SK-N-SH treated with all-trans-retinoic acid at 6 μM for 48 hours (cell line): Measurements from ENCODE around the gene GALNT13.

Experiments used
- ATAC-seq: fragments of 200-7000 bp; cut with Tn5 transposase; 3 replicates; pipeline ENCODE4 v1.9.1; 2020; ENCODE audit warnings: mild to moderate bottlenecking, moderate library complexity
- BACH2 ChIP-seq: fragments of 250-450 bp; sonication (Bioruptor Pico); IDR thresholded peaks from 2 replicates; pipeline ENCODE4 v1.9.0; 2021; ENCODE audit warnings: mild to moderate bottlenecking, borderline replicate concordance
- CSDC2 ChIP-seq: fragments of 250-450 bp; sonication (Bioruptor Pico); IDR thresholded peaks from 2 replicates; pipeline ENCODE4 v1.5.0; 2020; ENCODE audit warnings: mild to moderate bottlenecking, moderate library complexity
- GLIS3 ChIP-seq: fragments of 250-450 bp; sonication (Bioruptor Pico); IDR thresholded peaks from 2 replicates; pipeline ENCODE4 v1.5.0; 2020; ENCODE audit warnings: mild to moderate bottlenecking, moderate library complexity
- ISL1 ChIP-seq: fragments of 250-450 bp; sonication (Bioruptor Pico); IDR thresholded peaks from 2 replicates; pipeline ENCODE4 v2.1.2; 2022; ENCODE audit warnings: mild to moderate bottlenecking, moderate library complexity
- RARB ChIP-seq: fragments of 250-450 bp; sonication (Bioruptor Pico); IDR thresholded peaks from 2 replicates; pipeline ENCODE4 v1.8.0; 2021; ENCODE audit warnings: mild to moderate bottlenecking, moderate library complexity
- SNAI2 ChIP-seq: fragments of 250-450 bp; sonication (Bioruptor Pico); IDR thresholded peaks from 2 replicates; pipeline ENCODE4 v1.5.0; 2020; ENCODE audit warnings: mild to moderate bottlenecking, moderate library complexity
- TCF4 ChIP-seq: fragments of 250-450 bp; sonication (Bioruptor Pico); IDR thresholded peaks from 2 replicates; pipeline ENCODE4 v1.8.0; 2021; ENCODE audit warnings: mild to moderate bottlenecking, moderate library complexity, borderline replicate concordance
- TOX ChIP-seq: fragments of 250-450 bp; sonication (Bioruptor Pico); IDR thresholded peaks from 2 replicates; pipeline ENCODE4 v1.8.0; 2021; ENCODE audit warnings: mild to moderate bottlenecking, moderate library complexity, borderline replicate concordance
- ZC3H10 ChIP-seq: fragments of 250-450 bp; sonication (Bioruptor Pico); IDR thresholded peaks from 2 replicates; pipeline ENCODE4 v1.5.1; 2021; ENCODE audit warnings: mild to moderate bottlenecking, moderate library complexity
- ZFP3 ChIP-seq: fragments of 250-450 bp; sonication (Bioruptor Pico); IDR thresholded peaks from 2 replicates; pipeline ENCODE4 v1.5.0; 2020; ENCODE audit warnings: mild to moderate bottlenecking, moderate library complexity
- ZFP30 ChIP-seq: fragments of 450-650 bp; formaldehyde crosslinking; IDR thresholded peaks from 2 replicates; pipeline ENCODE4 v1.5.0; 2022; ENCODE audit warnings: mild to moderate bottlenecking, moderate library complexity
- ZNF565 ChIP-seq: fragments of 450-650 bp; formaldehyde crosslinking; conservative IDR thresholded peaks from 2 replicates; pipeline ENCODE4 v1.5.0; 2020; ENCODE audit warnings: low read depth, mild to moderate bottlenecking, moderate library complexity
- ZNF8 ChIP-seq: fragments of 450-650 bp; formaldehyde crosslinking; IDR thresholded peaks from 2 replicates; pipeline ENCODE4 v1.5.0; 2020; ENCODE audit warnings: mild to moderate bottlenecking, moderate library complexity
- TF ChIP-seq, protein P1 (sequence below): fragments of 250-450 bp; sonication (Bioruptor Pico); IDR thresholded peaks from 2 replicates; pipeline ENCODE4 v1.8.0; 2021; ENCODE audit warnings: low read depth, mild to moderate bottlenecking, moderate library complexity, borderline replicate concordance
- TF ChIP-seq, protein P2 (sequence below): fragments of 250-450 bp; sonication (Bioruptor Pico); IDR thresholded peaks from 2 replicates; pipeline ENCODE4 v1.5.0; 2020; ENCODE audit warnings: mild to moderate bottlenecking, moderate library complexity
- TF ChIP-seq, protein P3 (sequence below): fragments of 250-450 bp; sonication (Bioruptor Pico); IDR thresholded peaks from 2 replicates; pipeline ENCODE4 v1.5.1; 2020; ENCODE audit warnings: low read depth, mild to moderate bottlenecking, moderate library complexity
- TF ChIP-seq, protein P4 (sequence below): fragments of 250-450 bp; sonication (Bioruptor Pico); IDR thresholded peaks from 2 replicates; pipeline ENCODE4 v1.5.1; 2021; ENCODE audit warnings: mild to moderate bottlenecking, moderate library complexity

GALNT13 gene

DNA sequence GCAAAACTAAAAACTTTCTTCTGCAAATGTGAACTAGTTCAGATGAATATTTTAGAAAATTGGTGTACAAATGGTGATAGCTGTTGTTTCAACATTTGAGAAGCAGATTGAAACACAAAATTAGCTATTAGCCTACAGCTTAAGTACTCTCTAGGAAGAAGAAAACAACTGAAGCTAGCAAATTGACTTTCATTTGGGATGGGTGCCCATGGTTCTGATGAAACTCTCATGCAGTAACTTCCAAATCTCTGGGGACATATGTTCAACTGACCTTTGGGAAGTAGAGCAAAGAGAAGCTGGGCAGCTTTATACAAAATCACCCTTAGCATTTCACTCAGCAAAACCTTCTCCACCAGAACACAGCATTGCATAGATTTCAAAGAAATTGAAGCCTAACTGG lies 119.0 kb downstream of the GALNT13 start:
- TF ChIP-seq ZC3H10 (CRISPR knock-in tag), result no peak
- TF ChIP-seq SNAI2 (CRISPR knock-in tag), result no peak
- TF ChIP-seq, protein P1, sequence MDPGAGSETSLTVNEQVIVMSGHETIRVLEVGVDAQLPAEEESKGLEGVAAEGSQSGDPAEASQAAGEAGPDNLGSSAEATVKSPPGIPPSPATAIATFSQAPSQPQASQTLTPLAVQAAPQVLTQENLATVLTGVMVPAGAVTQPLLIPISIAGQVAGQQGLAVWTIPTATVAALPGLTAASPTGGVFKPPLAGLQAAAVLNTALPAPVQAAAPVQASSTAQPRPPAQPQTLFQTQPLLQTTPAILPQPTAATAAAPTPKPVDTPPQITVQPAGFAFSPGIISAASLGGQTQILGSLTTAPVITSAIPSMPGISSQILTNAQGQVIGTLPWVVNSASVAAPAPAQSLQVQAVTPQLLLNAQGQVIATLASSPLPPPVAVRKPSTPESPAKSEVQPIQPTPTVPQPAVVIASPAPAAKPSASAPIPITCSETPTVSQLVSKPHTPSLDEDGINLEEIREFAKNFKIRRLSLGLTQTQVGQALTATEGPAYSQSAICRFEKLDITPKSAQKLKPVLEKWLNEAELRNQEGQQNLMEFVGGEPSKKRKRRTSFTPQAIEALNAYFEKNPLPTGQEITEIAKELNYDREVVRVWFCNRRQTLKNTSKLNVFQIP (CRISPR knock-in tag), result no peak
- no peak for ATAC-seq

DNA sequence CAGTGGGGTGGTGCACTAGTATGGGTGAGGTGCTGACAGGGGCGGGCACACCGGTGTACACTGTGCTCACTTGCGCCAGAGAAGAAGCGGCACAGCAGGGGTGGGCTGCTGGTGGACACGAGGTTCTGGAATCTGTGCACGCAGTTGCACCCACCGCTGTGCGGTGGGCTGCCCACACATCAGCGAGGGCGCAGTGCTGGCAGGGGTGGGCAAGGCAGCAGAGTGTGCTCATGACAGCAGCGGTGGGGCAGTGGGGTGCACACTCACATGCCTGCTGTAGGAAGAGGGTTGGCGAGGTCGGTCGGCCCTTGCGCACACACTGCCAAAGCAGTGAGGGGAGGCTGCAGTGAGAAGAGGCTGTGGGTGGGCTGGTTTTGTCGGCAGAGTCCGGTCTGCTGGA lies 141.8 kb downstream of the GALNT13 start:
- TF ChIP-seq, protein P1 (CRISPR knock-in tag), result no peak
- TF ChIP-seq, all 23 proteins: peak for 0

DNA sequence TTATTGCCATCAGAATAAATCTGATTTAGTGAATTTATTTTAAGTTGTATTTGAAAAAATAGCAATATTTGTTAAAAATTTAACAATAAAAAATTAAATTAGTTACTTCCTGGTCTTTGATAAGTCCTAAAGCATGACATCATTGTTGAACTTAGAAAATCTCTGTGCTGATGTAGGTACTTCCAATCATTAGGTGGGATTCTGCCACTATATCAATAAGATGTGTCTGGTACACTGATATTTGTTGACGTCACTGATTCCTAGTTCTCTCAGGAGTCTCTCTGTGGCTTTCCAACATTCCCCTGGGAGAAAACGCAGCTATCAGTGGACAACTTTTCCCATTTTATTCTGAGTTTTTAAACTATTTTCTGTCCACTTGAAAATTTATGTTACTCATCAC lies 143.5 kb downstream of the GALNT13 start:
- no peak for ATAC-seq
- no peak for TF ChIP-seq ZFP30 (CRISPR knock-in tag)
- TF ChIP-seq ZFP3 (CRISPR knock-in tag), result no peak
- TF ChIP-seq ZNF565 (CRISPR knock-in tag), result no peak
- no peak for TF ChIP-seq TCF4 (CRISPR knock-in tag)
- TF ChIP-seq ISL1, result no peak
- no peak for TF ChIP-seq CSDC2 (CRISPR knock-in tag)
- TF ChIP-seq, protein P2, sequence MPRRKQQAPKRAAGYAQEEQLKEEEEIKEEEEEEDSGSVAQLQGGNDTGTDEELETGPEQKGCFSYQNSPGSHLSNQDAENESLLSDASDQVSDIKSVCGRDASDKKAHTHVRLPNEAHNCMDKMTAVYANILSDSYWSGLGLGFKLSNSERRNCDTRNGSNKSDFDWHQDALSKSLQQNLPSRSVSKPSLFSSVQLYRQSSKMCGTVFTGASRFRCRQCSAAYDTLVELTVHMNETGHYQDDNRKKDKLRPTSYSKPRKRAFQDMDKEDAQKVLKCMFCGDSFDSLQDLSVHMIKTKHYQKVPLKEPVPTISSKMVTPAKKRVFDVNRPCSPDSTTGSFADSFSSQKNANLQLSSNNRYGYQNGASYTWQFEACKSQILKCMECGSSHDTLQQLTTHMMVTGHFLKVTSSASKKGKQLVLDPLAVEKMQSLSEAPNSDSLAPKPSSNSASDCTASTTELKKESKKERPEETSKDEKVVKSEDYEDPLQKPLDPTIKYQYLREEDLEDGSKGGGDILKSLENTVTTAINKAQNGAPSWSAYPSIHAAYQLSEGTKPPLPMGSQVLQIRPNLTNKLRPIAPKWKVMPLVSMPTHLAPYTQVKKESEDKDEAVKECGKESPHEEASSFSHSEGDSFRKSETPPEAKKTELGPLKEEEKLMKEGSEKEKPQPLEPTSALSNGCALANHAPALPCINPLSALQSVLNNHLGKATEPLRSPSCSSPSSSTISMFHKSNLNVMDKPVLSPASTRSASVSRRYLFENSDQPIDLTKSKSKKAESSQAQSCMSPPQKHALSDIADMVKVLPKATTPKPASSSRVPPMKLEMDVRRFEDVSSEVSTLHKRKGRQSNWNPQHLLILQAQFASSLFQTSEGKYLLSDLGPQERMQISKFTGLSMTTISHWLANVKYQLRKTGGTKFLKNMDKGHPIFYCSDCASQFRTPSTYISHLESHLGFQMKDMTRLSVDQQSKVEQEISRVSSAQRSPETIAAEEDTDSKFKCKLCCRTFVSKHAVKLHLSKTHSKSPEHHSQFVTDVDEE (CRISPR knock-in tag), result no peak
- no peak for TF ChIP-seq GLIS3 (CRISPR knock-in tag)
- no peak for TF ChIP-seq RARB (CRISPR knock-in tag)
- TF ChIP-seq, protein P3, sequence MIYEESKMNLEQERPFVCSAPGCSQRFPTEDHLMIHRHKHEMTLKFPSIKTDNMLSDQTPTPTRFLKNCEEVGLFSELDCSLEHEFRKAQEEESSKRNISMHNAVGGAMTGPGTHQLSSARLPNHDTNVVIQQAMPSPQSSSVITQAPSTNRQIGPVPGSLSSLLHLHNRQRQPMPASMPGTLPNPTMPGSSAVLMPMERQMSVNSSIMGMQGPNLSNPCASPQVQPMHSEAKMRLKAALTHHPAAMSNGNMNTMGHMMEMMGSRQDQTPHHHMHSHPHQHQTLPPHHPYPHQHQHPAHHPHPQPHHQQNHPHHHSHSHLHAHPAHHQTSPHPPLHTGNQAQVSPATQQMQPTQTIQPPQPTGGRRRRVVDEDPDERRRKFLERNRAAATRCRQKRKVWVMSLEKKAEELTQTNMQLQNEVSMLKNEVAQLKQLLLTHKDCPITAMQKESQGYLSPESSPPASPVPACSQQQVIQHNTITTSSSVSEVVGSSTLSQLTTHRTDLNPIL, result no peak
- TF ChIP-seq BACH2, result no peak
- TF ChIP-seq, protein P1 (CRISPR knock-in tag), result no peak
- no peak for TF ChIP-seq TOX (CRISPR knock-in tag)
- TF ChIP-seq, protein P4, sequence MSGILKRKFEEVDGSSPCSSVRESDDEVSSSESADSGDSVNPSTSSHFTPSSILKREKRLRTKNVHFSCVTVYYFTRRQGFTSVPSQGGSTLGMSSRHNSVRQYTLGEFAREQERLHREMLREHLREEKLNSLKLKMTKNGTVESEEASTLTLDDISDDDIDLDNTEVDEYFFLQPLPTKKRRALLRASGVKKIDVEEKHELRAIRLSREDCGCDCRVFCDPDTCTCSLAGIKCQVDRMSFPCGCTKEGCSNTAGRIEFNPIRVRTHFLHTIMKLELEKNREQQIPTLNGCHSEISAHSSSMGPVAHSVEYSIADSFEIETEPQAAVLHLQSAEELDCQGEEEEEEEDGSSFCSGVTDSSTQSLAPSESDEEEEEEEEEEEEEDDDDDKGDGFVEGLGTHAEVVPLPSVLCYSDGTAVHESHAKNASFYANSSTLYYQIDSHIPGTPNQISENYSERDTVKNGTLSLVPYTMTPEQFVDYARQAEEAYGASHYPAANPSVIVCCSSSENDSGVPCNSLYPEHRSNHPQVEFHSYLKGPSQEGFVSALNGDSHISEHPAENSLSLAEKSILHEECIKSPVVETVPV (CRISPR knock-in tag), result no peak

More for the DNA sequence above, 141.8 kb downstream of the GALNT13 start:
- ATAC-seq, result no peak

DNA sequence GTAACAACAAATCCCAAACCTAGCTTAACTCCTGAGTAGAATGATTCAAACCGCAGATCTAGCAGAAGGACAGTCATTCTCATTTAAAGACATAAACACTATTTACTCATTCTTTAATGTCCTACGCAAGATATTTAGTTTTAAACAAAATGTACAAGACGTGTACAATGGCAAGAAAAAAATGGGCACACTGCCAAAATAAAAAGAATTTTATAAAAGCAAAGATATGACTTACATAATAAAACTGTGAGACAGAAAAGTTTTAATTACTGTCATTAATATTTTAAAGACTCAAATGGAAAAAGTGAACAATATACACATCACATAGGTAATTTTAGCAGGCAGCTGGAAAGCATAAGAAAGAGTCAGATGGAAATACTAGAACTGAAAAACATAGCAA lies 157.8 kb downstream of the GALNT13 start:
- ATAC-seq, result no peak
- no peak for TF ChIP-seq BACH2
- no peak for TF ChIP-seq ZNF565 (CRISPR knock-in tag)
- TF ChIP-seq ZNF8 (CRISPR knock-in tag), result no peak
- TF ChIP-seq CSDC2 (CRISPR knock-in tag), result no peak
- TF ChIP-seq RARB (CRISPR knock-in tag), result no peak
- no peak for TF ChIP-seq ZFP3 (CRISPR knock-in tag)
- TF ChIP-seq, protein P2 (CRISPR knock-in tag), result no peak
- no peak for TF ChIP-seq TOX (CRISPR knock-in tag)
